ENCODE measurements around the gene APOA5.

The APOA5 gene

DNA sequence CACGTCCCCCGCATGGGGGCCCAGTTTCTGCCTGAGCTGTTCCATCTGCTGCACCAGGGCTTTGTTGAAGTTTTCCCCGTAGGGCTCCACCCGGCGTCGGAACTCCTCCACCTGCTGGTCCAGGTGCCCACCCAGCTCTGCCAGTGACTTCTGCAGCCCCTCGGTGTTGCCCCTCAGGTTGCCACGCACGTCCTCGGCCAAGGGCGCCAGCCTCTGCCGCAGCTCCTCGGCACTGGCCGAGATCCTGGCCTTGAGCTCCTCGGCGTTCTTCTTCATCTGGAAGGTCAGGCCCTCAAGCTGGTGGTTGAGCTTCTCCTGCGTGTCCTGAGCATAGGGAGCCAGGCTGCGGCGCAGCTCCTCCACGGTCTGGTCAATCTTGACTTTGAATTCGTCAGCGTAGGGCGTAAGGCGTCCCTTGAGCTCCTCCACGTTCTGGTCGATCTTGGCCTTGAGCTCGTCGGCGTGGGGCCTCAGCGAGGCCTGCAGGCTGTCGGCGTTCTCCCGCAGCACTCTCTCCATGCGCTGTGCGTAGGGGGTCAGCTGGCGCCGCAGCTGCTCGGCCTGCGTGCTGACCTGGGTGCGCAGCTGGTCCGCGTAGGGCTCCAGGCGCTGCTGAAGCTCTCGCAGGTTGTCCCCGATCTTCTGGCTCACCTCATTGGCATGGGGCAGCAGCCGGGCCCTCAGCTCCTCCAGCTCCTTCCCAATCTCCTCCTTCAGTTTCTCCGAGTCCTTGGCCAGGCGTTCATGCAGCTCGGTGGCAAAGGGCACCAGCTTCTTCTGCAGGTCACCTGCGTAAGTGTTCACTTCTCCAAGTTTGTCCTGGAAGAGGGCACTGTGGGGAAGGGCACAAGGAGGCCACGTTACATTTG, 29.6 kb upstream of the APOA5 start:
- no peak overlapping the region for H3K4me3 ChIP-seq (ENCODE audit: low read depth, low read length)
- DNase-seq (ENCODE audit: low read depth, low spot score): no peak
- TF ChIP-seq CTCF (IDR thresholded peaks at IDR 0.05; ENCODE audit: low read depth, low read length): no peak
- in situ Hi-C loops (cut with HindIII; ENCODE audit: low sequenced_read_pairs): no loop called here

GRCh38 chr11:116819049-116819448, 27.4 kb upstream of the APOA5 start:
- no peak overlapping the region for H3K4me3 ChIP-seq (ENCODE audit: low read depth, low read length)
- DNase-seq (ENCODE audit: low read depth, low spot score): no peak
- TF ChIP-seq CTCF (IDR thresholded peaks at IDR 0.05; ENCODE audit: low read depth, low read length): no peak
- in situ Hi-C loops (cut with HindIII; ENCODE audit: low sequenced_read_pairs): no loop called here

DNA sequence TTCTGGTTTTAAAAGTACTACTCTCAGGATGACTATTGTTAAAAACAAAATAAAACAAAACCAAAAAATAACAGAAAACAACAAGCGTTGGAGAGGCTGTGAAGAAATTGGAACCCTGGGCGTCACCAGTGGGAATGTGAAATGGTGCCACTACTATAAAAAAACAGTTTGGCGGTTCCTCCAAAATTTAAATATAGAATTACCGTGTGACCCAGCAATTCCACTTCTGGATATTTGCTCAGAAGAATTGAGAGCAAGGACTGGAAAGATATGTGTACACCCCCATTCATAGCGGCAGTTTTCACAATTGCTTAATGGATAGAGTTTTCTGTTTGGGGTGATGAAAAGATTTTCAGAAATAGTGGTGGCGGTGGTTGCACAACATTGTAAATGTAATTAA, 22.8 kb upstream of the APOA5 start:
- in situ Hi-C loops (cut with HindIII; ENCODE audit: low sequenced_read_pairs): no loop called here
- H3K4me3 ChIP-seq (ENCODE audit: low read depth, low read length): no peak overlapping the region
- TF ChIP-seq CTCF (IDR thresholded peaks at IDR 0.05; ENCODE audit: low read depth, low read length): no peak
- DNase-seq (ENCODE audit: low read depth, low spot score): no peak

- TF ChIP-seq CTCF (IDR thresholded peaks at IDR 0.05; ENCODE audit: low read depth, low read length): no peak
- in situ Hi-C loops (cut with HindIII; ENCODE audit: low sequenced_read_pairs): no loop called here
- DNase-seq (ENCODE audit: low read depth, low spot score): no peak
- no peak overlapping the region for H3K4me3 ChIP-seq (ENCODE audit: low read depth, low read length)
Measured at GRCh38 chr11:116813781-116814471, 22.2 kb upstream of the APOA5 start.

GRCh38 chr11:116813170-116813569, 21.5 kb upstream of the APOA5 start:
- in situ Hi-C loops (cut with HindIII; ENCODE audit: low sequenced_read_pairs): no loop called here
- H3K4me3 ChIP-seq (ENCODE audit: low read depth, low read length): no peak overlapping the region

DNA sequence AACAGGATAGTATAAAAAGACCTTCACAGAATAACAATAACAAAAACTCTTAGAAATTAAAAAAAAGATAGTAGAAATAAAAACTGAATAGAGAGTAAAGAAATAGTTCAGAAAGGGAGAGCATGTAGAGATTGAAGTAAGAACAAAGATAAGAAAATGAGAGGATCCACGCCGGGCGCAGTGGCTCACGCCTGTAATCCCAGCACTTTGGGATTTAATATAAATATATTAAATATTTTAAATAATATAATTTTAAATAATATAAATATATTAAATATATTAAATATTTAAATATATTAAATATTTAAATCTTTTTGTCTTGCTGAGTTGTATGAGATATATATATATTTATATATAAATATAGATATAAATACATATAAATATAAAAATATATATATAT, 20.4 kb upstream of the APOA5 start:
- in situ Hi-C loops (cut with HindIII; ENCODE audit: low sequenced_read_pairs): no loop called here
- DNase-seq (ENCODE audit: low read depth, low spot score): no peak
- TF ChIP-seq CTCF (IDR thresholded peaks at IDR 0.05; ENCODE audit: low read depth, low read length): no peak
- no peak overlapping the region for H3K4me3 ChIP-seq (ENCODE audit: low read depth, low read length)

More at GRCh38 chr11:116813170-116813569, 21.5 kb upstream of the APOA5 start:
- no peak for DNase-seq (ENCODE audit: low read depth, low spot score)
- no peak for TF ChIP-seq CTCF (IDR thresholded peaks at IDR 0.05; ENCODE audit: low read depth, low read length)
